Natural killer cell (primary cell): ENCODE measurements around the gene DDX25. TPM values are rescaled to one million over a fixed set of nuclear protein-coding genes. Genes with fewer than 3 reads are reported as not detected.

Source experiments
- ATAC-seq, 3 donors: fragments of 150-1000 bp in 2 of 3; fragments of 200-7000 bp in 1 of 3; cut with Tn5 transposase; 1 replicate in 1 of 3; 2 replicates in 2 of 3; pipeline ENCODE4 v1.10.0; 2021; ENCODE audit warnings: mild to moderate bottlenecking in 2 of 3, moderate library complexity in 2 of 3
- DNase-seq, 2 donors: peaks; one replicate each; pipeline versions ENCODE4 v3.0.0 to v3.0.0-alpha.2; 2013 to 2021; ENCODE audit warnings: mixed read lengths in 1 of 2
- H3K27ac ChIP-seq: one replicate; pipeline ENCODE4 v1.5.1; 2013; ENCODE audit warnings: mild to moderate bottlenecking, low read length
- H3K27me3 ChIP-seq: one replicate; pipeline ENCODE4 v1.6.1; 2013; ENCODE audit warnings: low read length; ENCODE audit not compliant: control insufficient read depth, insufficient read depth
- H3K36me3 ChIP-seq: one replicate; pipeline ENCODE4 v1.6.1; 2013; ENCODE audit warnings: low read length; ENCODE audit not compliant: control insufficient read depth, insufficient read depth
- H3K4me1 ChIP-seq: one replicate; pipeline ENCODE4 v1.6.1; 2013; ENCODE audit warnings: low read length; ENCODE audit not compliant: control insufficient read depth, insufficient read depth
- H3K4me3 ChIP-seq: one replicate; pipeline ENCODE4 v1.5.1; 2013; ENCODE audit warnings: low read length
- H3K9me3 ChIP-seq: one replicate; pipeline ENCODE4 v1.6.1; 2013; ENCODE audit warnings: low read length; ENCODE audit not compliant: control insufficient read depth, insufficient read depth
- H3K27ac Mint-ChIP-seq, 2 donors: one replicate each; pipeline ENCODE4 v1.8.0; 2022; ENCODE audit warnings: mild to moderate bottlenecking in 2 of 2, mixed read lengths in 2 of 2, moderate library complexity in 1 of 2
- H3K27me3 Mint-ChIP-seq, 2 donors: one replicate each; pipeline ENCODE4 v1.8.0; 2022; ENCODE audit warnings: low read depth in 2 of 2, mixed read lengths in 2 of 2
- H3K36me3 Mint-ChIP-seq: one replicate; pipeline ENCODE4 v1.8.0; 2022; ENCODE audit warnings: mixed read lengths
- H3K4me1 Mint-ChIP-seq, 2 donors: one replicate each; pipeline ENCODE4 v1.8.0; 2022; ENCODE audit warnings: mixed read lengths in 2 of 2
- H3K4me3 Mint-ChIP-seq: one replicate; pipeline ENCODE4 v1.8.0; 2022; ENCODE audit warnings: mild to moderate bottlenecking, moderate library complexity, mixed read lengths
- H3K9me3 Mint-ChIP-seq, 2 donors: one replicate each; pipeline ENCODE4 v1.8.0; 2022; ENCODE audit warnings: mixed read lengths in 2 of 2
- WGBS: methylation state at CpG from one replicate; pipeline ENCODE4 v1.1.7; 2013; ENCODE audit warnings: missing lambda C conversion rate; ENCODE audit not compliant: insufficient coverage; 5-methylcytosine and 5-hydroxymethylcytosine counted together
- intact Hi-C: fragments of 100-400 bp; cut with micrococcal nuclease; formaldehyde crosslinking; loops from one replicate; pipeline ENCODE4 v1.14.2; 2022
- total RNA-seq, 4 donors: library from RNA; stranded (reverse); fragments of 120-200 nt in 1 of 4; gene quantifications; one replicate each; pipeline versions ENCODE4 v1.2.3 to v1.2.4, GENCODE V29; 2013 to 2022
- TF ChIP-seq, protein P1 (sequence below): fragments of 200-600 bp; IDR thresholded peaks from one replicate; pipeline ENCODE4 v1.8.0; 2022; ENCODE audit warnings: antibody characterized with exemption

DDX25 gene
- total RNA-seq, 3 donors from 2014 or later (not counting 1 experiment from before 2014, with no cell fraction given): not detected

DNA sequence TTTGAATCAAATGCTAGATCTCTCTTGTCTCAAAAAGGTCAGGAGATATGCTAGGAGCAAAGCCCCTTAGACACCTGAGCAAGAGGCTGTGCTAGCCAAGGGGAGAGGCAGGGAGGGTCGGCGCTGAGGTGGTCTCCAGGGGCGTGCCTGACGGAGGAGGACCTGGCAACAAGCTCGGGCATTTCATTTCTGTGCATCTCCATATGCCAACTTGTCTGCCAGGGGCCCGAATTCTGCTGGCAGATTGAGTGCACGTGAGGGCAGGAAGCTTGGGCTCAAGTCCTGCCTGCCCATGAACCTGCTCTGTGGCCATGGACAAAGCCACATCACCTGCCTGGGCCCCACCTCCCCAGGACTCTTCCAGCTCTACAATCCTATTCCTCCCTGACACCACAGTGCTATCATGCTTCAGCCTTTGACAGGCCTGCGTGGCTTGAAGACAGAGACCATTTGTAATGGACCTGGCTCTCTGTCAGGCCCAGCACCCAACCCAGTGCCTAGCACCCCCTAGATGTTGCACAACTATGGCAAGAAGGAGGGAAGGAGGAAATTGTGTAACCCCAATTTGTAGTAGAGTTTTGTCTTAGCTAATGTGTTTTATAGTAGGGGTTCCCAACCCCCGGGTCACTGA, 25.3 kb downstream of the DDX25 start:
- no peaks in the 10 kb centered on the region for H3K9me3 Mint-ChIP-seq
- H3K9me3 ChIP-seq: no peaks in the 10 kb centered on the region
- no peak overlapping the region for H3K27ac ChIP-seq
- no peak for ATAC-seq
- no peak overlapping the region for H3K4me3 Mint-ChIP-seq
- H3K36me3 Mint-ChIP-seq: no peaks in the 10 kb centered on the region
- TF ChIP-seq, protein P1, sequence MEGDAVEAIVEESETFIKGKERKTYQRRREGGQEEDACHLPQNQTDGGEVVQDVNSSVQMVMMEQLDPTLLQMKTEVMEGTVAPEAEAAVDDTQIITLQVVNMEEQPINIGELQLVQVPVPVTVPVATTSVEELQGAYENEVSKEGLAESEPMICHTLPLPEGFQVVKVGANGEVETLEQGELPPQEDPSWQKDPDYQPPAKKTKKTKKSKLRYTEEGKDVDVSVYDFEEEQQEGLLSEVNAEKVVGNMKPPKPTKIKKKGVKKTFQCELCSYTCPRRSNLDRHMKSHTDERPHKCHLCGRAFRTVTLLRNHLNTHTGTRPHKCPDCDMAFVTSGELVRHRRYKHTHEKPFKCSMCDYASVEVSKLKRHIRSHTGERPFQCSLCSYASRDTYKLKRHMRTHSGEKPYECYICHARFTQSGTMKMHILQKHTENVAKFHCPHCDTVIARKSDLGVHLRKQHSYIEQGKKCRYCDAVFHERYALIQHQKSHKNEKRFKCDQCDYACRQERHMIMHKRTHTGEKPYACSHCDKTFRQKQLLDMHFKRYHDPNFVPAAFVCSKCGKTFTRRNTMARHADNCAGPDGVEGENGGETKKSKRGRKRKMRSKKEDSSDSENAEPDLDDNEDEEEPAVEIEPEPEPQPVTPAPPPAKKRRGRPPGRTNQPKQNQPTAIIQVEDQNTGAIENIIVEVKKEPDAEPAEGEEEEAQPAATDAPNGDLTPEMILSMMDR: no peak
- H3K4me1 ChIP-seq: no peaks in the 10 kb centered on the region
- no peak overlapping the region for H3K27ac Mint-ChIP-seq
- no peak for DNase-seq
- H3K27me3 Mint-ChIP-seq: peaks cover 11 to 27% of the 10 kb centered on the region in 2 donors
- 73% methylated on average over 9 of the region's 9 CpGs for WGBS
- no peak overlapping the region for H3K4me3 ChIP-seq
- H3K27me3 ChIP-seq: no peaks in the 10 kb centered on the region
- no peaks in the 10 kb centered on the region for H3K36me3 ChIP-seq
- intact Hi-C loops: no loop called here
- no peaks in the 10 kb centered on the region for H3K4me1 Mint-ChIP-seq

DNA sequence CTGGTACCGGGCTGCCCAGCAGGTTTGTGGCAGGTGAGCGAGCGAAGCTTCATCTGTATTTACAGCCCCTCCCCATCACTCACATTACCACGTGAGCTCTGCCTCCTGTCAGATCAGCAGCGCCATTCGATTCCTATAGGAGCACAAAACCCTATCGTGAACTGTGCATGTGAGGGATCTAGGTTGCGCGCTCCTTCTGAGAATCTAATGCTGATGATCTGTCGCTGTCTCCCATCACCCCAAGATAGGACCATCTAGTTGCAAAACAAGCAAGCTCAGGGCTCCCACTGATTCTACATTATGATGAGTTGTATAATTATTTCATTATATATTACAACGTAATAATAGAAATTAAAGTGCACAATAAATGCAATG, 25.8 kb downstream of the DDX25 start:
- peaks cover 13 to 23% of the 10 kb centered on the region in 2 donors for H3K27me3 Mint-ChIP-seq
- H3K9me3 Mint-ChIP-seq: no peaks in the 10 kb centered on the region
- no peak for ATAC-seq
- H3K9me3 ChIP-seq: no peaks in the 10 kb centered on the region
- H3K36me3 ChIP-seq: no peaks in the 10 kb centered on the region
- H3K36me3 Mint-ChIP-seq: no peaks in the 10 kb centered on the region
- H3K4me1 Mint-ChIP-seq: no peaks in the 10 kb centered on the region
- H3K4me3 Mint-ChIP-seq: no peak overlapping the region
- no peak overlapping the region for H3K4me3 ChIP-seq
- H3K4me1 ChIP-seq: no peaks in the 10 kb centered on the region
- WGBS: 88% methylated on average over 10 of the region's 11 CpGs
- intact Hi-C loops: no loop called here
- no peak for DNase-seq
- no peak overlapping the region for H3K27ac Mint-ChIP-seq
- H3K27me3 ChIP-seq: no peaks in the 10 kb centered on the region
- TF ChIP-seq, protein P1: no peak
- H3K27ac ChIP-seq: no peak overlapping the region

DNA sequence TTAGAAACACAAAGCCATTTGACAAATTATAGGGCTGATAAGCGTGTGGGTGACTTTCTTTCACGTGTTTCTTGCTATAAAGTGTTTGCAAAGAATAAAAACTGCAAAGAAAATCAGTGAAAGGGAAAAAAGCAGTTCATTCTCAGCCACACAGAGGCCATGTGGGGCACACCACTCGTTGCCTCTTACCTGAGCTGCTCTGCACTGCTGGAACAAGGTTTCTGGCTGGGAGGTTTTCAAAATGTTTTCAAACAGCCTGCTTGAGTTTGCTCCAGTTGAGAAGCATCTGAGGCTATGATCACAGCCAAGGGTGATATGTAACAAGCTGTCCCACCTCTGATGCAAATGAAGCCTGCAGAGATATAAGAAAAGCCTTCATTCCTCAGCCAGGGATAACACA, 26.8 kb downstream of the DDX25 start:
- Histone ChIP-seq H3K36me3 (no peaks in the 10 kb centered on the region), H3K9me3 (no peaks in the 10 kb centered on the region), H3K27me3 (no peaks in the 10 kb centered on the region), H3K27ac (no peak overlapping the region), H3K4me3 (no peak overlapping the region), H3K4me1 (no peaks in the 10 kb centered on the region)
- TF ChIP-seq, protein P1: no peak
- no peak for ATAC-seq
- Mint-ChIP-seq H3K4me3 (no peak overlapping the region), H3K27ac (no peak overlapping the region), H3K36me3 (no peaks in the 10 kb centered on the region), H3K27me3 (peaks cover 13 to 14% of the 10 kb centered on the region in 2 donors), H3K4me1 (no peaks in the 10 kb centered on the region), H3K9me3 (no peaks in the 10 kb centered on the region)
- WGBS: 65% methylated on average over 3 of the region's 3 CpGs
- intact Hi-C loops: no loop called here
- DNase-seq: no peak

DNA sequence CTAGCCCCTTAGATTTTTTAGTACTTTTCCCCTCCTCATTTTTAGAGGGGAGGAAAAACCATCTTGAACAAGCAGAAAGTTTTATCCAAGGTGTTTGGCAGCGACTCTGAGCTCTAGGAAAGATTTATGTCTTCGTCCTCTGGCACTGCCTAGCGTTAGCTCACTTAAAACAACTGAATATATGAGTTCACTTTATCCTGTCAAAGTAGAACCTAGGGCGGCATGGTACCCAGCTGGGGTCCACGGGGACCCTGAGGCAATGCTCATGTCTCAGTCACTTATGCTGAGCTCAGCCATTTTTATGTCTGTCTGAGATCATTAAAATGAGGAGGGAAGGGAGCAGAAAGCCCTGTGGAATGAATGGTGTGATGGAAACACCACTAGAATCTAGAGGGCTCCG, 27.4 kb downstream of the DDX25 start:
- Histone ChIP-seq H3K4me3 (no peak overlapping the region), H3K27ac (no peak overlapping the region), H3K36me3 (no peaks in the 10 kb centered on the region), H3K4me1 (no peaks in the 10 kb centered on the region), H3K9me3 (no peaks in the 10 kb centered on the region), H3K27me3 (no peaks in the 10 kb centered on the region)
- Mint-ChIP-seq H3K4me3 (no peak overlapping the region), H3K27ac (no peak overlapping the region), H3K4me1 (no peaks in the 10 kb centered on the region), H3K27me3 (peaks cover 10 to 14% of the 10 kb centered on the region in 2 donors), H3K36me3 (no peaks in the 10 kb centered on the region), H3K9me3 (no peaks in the 10 kb centered on the region)
- intact Hi-C loops: no loop called here
- TF ChIP-seq, protein P1: no peak
- DNase-seq: no peak
- WGBS: 70% methylated on average over 6 of the region's 6 CpGs
- ATAC-seq: no peak
